GM10248 (cell line): ENCODE data around the gene RAB5IF.
"Not testable (repeated sequence)": the region's sequence is repeated elsewhere in the genome, so short reads cannot be mapped to it uniquely, and the experiment has no call there.

Experiments used
- CTCF ChIA-PET: fragments of 300-600 bp; sonication (Branson Sonifier 250); formaldehyde crosslinking; extraction: SDS; loops from one replicate; lab custom pipeline; 2021; ENCODE audit warnings: antibody characterized with exemption; lab: Yijun Ruan, JAX
- POLR2A ChIA-PET: fragments of 350-650 bp; sonication (Branson Sonifier 250); formaldehyde crosslinking; extraction: SDS; loops from one replicate; lab custom pipeline; 2020; ENCODE audit warnings: antibody characterized with exemption; lab: Yijun Ruan, JAX
- DNase-seq: peaks from one replicate; pipeline ENCODE4 v3.0.0; 2012; ENCODE audit errors: extremely low spot score
- CTCF ChIP-seq: IDR thresholded peaks from 2 replicates; pipeline ENCODE4 v1.5.1; 2012; ENCODE audit warnings: mild to moderate bottlenecking, low read depth; ENCODE audit errors: extremely low read depth, missing control alignments, control extremely low read depth

The RAB5IF gene

GRCh38 chr20:36605399-36606157, at the start of gene RAB5IF:
Gene RAB5IF, plus strand, starts transcription at chr20:36605779. Its CDS starts 173 bp downstream, at chr20:36605952.
- TF ChIP-seq CTCF, result peak; percentile 96
- ChIA-PET CTCF (interaction anchor here (0.6 to 4.5 kb wide), 35 partner anchors 9 to 313 kb away, joined by 3 to 62 read pairs (median 4); partner anchors contain the start of genes DSN1, SLA2 and TGIF2), POLR2A (interaction anchor here (0.6 to 2.8 kb wide), 6 partner anchors 11 to 304 kb away, joined by 3 to 24 read pairs (median 4); no protein-coding TSS in a partner anchor)
- peak; percentile 95 for DNase-seq

- POLR2A ChIA-PET, result no interaction called here
- CTCF ChIA-PET, result interaction anchor here (1.4 kb wide), 1 partner anchor 8 kb away, joined by 5 read pairs; no protein-coding TSS in a partner anchor
- no peak for DNase-seq
- no peak for TF ChIP-seq CTCF
These were observed 42.9 kb upstream of the RAB5IF start for GRCh38 chr20:36562724-36563123.

GRCh38 chr20:36563374-36563773, 42.2 kb upstream of the RAB5IF start:
- no peak for DNase-seq
- POLR2A ChIA-PET, result no interaction called here
- CTCF ChIA-PET, result no interaction called here
- no peak for TF ChIP-seq CTCF

DNA sequence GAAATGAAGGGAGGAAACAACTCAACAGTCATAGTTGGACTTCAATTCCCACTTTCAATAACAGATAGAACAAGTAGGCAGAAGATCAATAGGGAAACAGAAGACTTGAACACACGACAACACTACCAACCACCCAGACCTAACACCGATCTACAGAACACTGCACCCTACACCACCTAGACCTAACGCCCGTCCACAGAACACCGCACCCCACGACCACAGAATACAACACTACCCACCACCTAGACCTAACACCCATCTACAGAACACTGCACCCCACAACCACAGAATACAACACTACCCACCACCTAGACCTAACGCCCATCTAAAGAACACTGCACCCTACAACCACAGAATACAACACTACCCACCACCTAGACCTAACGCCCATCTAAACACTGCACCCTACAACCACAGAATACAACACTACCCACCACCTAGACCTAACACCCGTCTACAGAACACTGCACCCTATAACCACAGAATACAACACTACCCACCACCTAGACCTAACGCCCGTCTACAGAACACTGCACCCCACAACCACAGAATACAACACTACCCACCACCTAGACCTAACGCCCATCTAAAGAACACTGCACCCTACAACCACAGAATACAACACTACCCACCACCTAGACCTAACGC, 41.4 kb upstream of the RAB5IF start:
- DNase-seq, CTCF ChIA-PET, POLR2A ChIA-PET: not testable (repeated sequence)

- CTCF ChIA-PET, result interaction anchor here (1.3 kb wide), 1 partner anchor 41 kb away, joined by 3 read pairs; the partner anchor contains the start of gene RAB5IF
- DNase-seq, POLR2A ChIA-PET: not testable (repeated sequence)
These were observed 40.9 kb upstream of the RAB5IF start for GRCh38 chr20:36564726-36565121.

- ChIA-PET CTCF (interaction anchor here (1.3 kb wide), 1 partner anchor 40 kb away, joined by 3 read pairs; the partner anchor contains the start of gene RAB5IF), POLR2A (no interaction called here)
- DNase-seq, result no peak
- TF ChIP-seq CTCF, result no peak
These were observed 40.1 kb upstream of the RAB5IF start for GRCh38 chr20:36565520-36565919.

DNA sequence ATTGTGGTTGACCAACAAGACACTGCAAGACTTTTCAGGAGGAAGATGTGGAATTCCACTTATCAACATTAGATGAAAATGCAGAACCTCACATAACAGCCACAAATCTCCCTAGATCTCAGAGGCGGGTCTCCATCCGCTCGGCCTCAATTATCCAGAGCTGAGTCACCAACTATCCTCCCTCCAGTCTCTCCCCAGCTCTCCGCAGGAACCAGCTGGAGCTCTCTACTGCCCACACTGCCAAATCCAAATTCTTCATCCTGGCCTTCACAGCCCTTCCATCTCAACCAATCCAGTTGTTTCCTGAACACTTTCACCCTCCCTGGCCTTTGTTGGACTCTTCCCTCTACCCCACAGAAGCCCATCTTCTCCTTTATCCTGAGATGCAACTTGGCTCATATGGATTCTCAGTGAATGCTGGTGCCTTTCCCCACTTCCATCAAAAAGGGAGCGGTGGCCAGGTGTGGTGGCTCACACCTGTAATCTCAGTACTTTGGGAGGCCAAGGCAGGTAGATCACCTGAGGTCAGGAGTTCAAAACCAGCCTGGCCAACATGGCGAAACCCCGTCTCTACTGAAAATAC, 35.6 kb upstream of the RAB5IF start:
- no peak for TF ChIP-seq CTCF
- DNase-seq, result no peak
- CTCF ChIA-PET, result interaction anchor here (1.7 to 2.0 kb wide), 2 partner anchors 8 to 12 kb away, joined by 5 to 11 read pairs; no protein-coding TSS in a partner anchor
- POLR2A ChIA-PET, result interaction anchor here (1.8 kb wide), 1 partner anchor 36 kb away, joined by 4 read pairs; the partner anchor contains the start of gene RAB5IF
